AG09309 (cell line): ENCODE measurements around the gene TTC23L.
"Not testable (repeated sequence)": the region's sequence is repeated elsewhere in the genome, so short reads cannot be mapped to it uniquely, and the experiment has no call there.

Source experiments
- DNase-seq: peaks from one replicate; pipeline ENCODE4 v3.0.0-alpha.2; 2010; ENCODE audit warnings: low read depth
- H3K4me3 ChIP-seq: 2 replicates; pipeline ENCODE4 v1.5.1; 2011; ENCODE audit warnings: mild to moderate bottlenecking, low read depth, low read length, moderate library complexity; ENCODE audit not compliant: control insufficient read depth
- CTCF ChIP-seq: IDR thresholded peaks from 2 replicates; pipeline ENCODE4 v1.5.1; 2011; ENCODE audit warnings: mild to moderate bottlenecking, low read depth, low read length, inconsistent platforms; ENCODE audit not compliant: insufficient read depth, control insufficient read depth; ENCODE audit errors: missing control alignments

TTC23L gene

DNA sequence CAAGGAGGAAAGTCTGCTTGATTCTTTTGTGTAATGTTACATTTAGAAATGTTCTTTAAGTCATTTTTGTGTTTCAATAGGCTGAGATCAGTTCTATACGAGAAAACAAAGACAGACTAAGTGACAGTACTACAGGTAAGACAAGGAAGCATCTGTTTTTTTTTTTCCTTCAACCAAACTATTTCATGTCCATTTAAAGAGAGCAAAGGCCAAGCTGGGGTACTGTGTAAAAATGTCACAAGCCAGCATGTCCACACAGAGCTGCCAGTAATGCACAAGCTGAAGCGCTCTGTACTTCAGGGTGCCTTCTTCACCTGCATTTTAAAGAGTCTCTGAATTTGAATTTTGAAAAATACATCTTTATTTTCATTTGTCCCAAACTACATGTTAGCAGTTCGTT is 20.2 kb upstream of the TTC23L start:
- no peak for DNase-seq
- H3K4me3 ChIP-seq, result no peak overlapping the region
- TF ChIP-seq CTCF, result no peak

DNA sequence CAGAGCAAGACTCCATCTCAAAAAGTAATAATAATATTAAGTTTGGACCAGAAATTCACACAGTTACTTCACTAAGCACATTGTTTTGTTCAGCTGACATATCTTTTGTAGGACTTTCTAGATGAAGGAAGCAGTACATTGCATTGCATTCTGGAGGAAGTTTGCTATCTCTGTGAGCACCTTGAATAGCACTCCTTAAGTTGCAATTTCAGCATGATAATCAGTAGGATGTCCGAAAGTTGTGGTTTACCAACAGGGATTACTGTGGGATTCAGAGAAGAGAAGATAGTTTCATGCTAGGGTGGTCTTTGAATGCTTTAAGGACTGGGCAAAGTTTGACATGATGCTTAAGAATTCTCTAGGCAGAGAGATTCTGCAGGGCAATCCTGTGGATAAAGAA is 18.4 kb upstream of the TTC23L start:
- no peak for DNase-seq
- H3K4me3 ChIP-seq, result no peak overlapping the region
- no peak for TF ChIP-seq CTCF

DNA sequence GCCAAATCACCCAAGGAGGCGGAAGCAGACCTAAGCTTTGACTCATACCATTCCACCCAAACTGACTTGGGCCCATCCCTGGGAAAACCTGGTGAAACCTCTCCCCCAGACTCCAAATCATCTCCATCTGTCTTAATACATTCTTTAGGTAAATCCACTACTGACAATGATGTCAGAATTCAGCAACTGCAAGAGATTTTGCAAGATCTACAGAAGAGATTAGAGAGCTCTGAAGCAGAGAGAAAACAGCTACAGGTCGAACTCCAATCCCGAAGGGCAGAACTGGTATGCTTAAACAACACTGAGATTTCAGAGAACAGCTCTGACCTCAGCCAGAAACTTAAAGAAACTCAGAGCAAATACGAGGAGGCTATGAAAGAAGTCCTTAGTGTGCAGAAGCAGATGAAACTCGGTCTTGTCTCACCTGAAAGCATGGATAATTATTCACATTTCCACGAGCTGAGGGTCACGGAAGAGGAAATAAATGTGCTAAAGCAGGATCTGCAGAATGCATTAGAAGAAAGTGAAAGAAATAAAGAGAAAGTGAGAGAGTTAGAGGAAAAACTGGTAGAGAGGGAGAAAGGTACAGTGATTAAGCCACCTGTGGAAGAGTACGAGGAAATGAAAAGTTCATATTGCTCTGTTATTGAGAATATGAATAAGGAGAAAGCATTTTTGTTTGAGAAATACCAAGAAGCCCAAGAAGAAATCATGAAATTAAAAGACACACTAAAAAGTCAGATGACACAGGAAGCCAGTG is 15.8 kb upstream of the TTC23L start:
- TF ChIP-seq CTCF, result no peak
- no peak for DNase-seq
- no peak overlapping the region for H3K4me3 ChIP-seq

DNA sequence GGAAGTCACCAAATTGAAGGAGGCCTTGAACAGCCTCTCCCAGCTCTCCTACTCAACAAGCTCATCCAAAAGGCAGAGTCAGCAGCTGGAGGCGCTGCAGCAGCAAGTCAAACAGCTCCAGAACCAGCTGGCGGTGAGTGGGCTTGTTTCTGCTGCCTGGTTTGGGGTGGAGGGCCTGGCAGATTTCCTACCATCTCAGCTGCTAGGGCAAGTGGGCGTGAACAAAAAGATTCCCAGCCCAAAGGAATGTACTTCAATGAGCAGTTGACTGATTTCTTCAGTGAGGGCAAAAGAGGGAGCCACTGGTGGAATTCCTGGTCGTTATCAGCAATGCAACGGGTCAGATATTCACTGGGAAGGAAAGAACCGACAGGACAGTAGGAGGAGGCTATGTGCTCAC is 12.6 kb upstream of the TTC23L start:
- H3K4me3 ChIP-seq, result no peak overlapping the region
- no peak for TF ChIP-seq CTCF
- DNase-seq, result no peak

DNA sequence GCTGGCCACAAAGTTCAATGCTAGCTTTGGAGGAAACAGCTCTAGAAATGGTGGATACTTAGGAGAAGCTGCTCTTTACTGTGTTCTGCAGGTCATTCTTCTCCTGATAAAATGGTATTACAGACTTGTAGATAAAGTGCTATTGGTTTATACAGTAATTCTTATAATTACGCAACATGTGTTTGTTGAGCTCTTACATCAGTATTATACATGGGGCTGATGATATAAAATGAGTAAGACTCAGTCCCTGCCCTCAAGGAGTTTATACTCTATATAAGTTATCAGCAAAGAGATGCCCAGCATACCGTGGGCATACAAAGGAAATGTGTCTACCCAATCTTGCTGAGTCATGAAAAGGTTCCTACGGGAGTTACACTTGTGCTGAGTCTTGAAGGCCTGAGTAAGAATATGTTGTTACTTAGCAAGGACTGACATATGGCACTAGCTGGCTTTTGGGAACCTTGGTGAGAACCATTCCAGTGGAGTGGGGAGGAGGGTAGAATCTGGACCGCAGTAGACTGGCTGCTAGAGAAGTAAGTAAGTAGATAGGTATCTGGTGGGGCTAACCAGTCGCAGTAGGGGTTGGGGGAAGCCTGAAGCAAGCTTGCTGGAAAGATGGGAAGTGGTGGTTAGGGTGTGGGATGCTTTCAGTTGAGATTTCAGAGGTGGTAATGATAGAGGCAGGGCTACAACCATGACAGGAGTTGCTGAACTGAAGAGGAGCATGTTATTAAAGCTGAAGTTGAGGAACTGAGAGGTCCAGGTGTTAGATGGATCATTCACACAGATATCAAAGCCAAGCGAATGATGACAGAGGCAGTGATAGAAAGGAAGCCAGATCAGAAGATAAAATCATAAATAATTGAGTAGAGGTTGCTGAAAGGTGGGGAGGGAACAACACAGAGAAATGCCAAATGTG is 11.1 kb upstream of the TTC23L start:
- no peak for DNase-seq
- H3K4me3 ChIP-seq, result no peak overlapping the region
- TF ChIP-seq CTCF, result no peak

DNA sequence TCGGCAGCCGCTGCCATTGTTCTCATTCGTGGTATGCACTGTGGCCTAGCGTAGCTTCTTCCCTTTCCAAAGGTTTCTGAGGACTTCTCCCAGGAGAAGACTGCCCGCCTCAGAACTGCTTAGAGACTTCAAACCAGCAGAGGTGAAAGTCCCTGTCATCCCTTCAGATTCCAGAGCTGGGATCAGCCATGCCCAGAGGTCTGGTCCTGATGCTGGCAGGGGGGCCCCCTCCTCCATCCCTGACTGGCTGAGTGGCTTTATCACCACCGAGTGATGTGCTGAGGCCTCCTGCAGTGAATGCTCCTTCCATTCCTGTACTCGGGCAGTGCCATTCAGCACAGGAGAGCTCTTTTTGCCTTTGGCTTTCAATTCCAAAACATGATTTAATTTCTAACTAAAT is 8.1 kb upstream of the TTC23L start:
- DNase-seq, result not testable (repeated sequence)

GRCh38 chr5:34831303-34831702 is 7.7 kb upstream of the TTC23L start:
- no peak for TF ChIP-seq CTCF
- DNase-seq, result no peak
- H3K4me3 ChIP-seq, result no peak overlapping the region

More for the DNA sequence above, 8.1 kb upstream of the TTC23L start:
- not testable (repeated sequence) for H3K4me3 ChIP-seq
